A549 (cell line): ENCODE results near the gene MSANTD1. TPM values are rescaled to one million over a fixed set of nuclear protein-coding genes. Genes with fewer than 3 reads are reported as not detected.

Experiments used
- ATAC-seq, 2 experiments: fragments of 200-7000 bp in 1 of 2; fragments of >200 bp in 1 of 2; cut with Nextera tagmentation in 1 of 2; cut with Tn5 transposase in 1 of 2; 3 replicates each; pipeline versions ENCODE4 v1.8.0 to v1.9.1; 2018 to 2020; ENCODE audit warnings: mild to moderate bottlenecking in 1 of 2, moderate library complexity in 1 of 2
- CTCF ChIA-PET: fragments of 300-600 bp; sonication (Branson Sonifier 250); formaldehyde crosslinking; extraction: SDS; loops from one replicate; lab custom pipeline; 2021; ENCODE audit warnings: antibody characterized with exemption, inconsistent platforms; lab: Yijun Ruan, JAX
- POLR2A ChIA-PET: fragments of 350-600 bp; formaldehyde crosslinking; extraction: SDS; loops from one replicate; lab custom pipeline; 2021; ENCODE audit warnings: antibody characterized with exemption, inconsistent platforms; lab: Yijun Ruan, JAX
- DNase-seq, 2 experiments: peaks; one replicate each; pipeline versions ENCODE4 v3.0.0 to v3.0.0-alpha.2; 2011 to 2016; ENCODE audit warnings: low read depth in 1 of 2, low spot score in 1 of 2
- FAIRE-seq: peaks from 2 replicates; lab custom pipeline; 2011; peaks lifted over from hg19 to GRCh38; lab: Jason Lieb, UNC
- H3K27ac ChIP-seq, 2 experiments: fragments of >200 bp; sonication (Bioruptor Twin); formaldehyde crosslinking; 3 replicates each; pipeline ENCODE4 v1.5.1; 2016 to 2017
- H3K4me1 ChIP-seq: fragments of >200 bp; sonication (Bioruptor Twin); formaldehyde crosslinking; 3 replicates; pipeline ENCODE4 v1.6.1; 2016
- H3K4me2 ChIP-seq: fragments of >200 bp; sonication (Bioruptor Twin); formaldehyde crosslinking; 3 replicates; pipeline ENCODE4 v1.6.1; 2016
- H3K4me3 ChIP-seq: fragments of >200 bp; sonication (Bioruptor Twin); formaldehyde crosslinking; 3 replicates; pipeline ENCODE4 v1.5.1; 2016
- H3K9me3 ChIP-seq: fragments of >200 bp; sonication (Bioruptor Twin); formaldehyde crosslinking; 3 replicates; pipeline ENCODE4 v1.6.1; 2016
- CBX8 ChIP-seq: fragments of 200-600 bp; sonication (generic); IDR thresholded peaks from 2 replicates; pipeline ENCODE4 v1.6.1; 2016
- CHD4 ChIP-seq: fragments of 200-600 bp; sonication (generic); IDR thresholded peaks from 2 replicates; pipeline ENCODE4 v1.6.1; 2016; ENCODE audit warnings: antibody characterized with exemption, mild to moderate bottlenecking, borderline replicate concordance
- EHF ChIP-seq: fragments of 250-450 bp; sonication (Bioruptor Pico); IDR thresholded peaks from 2 replicates; pipeline ENCODE4 v1.5.0; 2020; ENCODE audit warnings: mild to moderate bottlenecking
- EHMT2 ChIP-seq: fragments of 200-600 bp; sonication (generic); IDR thresholded peaks from 2 replicates; pipeline ENCODE4 v1.6.1; 2016; ENCODE audit warnings: antibody characterized with exemption, low read depth, mild to moderate bottlenecking, moderate library complexity
- ELK1 ChIP-seq: fragments of 150-350 bp; IDR thresholded peaks from 2 replicates; pipeline ENCODE4 v1.6.1; 2014; ENCODE audit warnings: low read depth, mild to moderate bottlenecking, low read length
- FOSB ChIP-seq: fragments of 250-450 bp; sonication (Bioruptor Pico); IDR thresholded peaks from 2 replicates; pipeline ENCODE4 v1.5.0; 2020; ENCODE audit warnings: mild to moderate bottlenecking, moderate library complexity
- HEYL ChIP-seq: fragments of 250-450 bp; sonication (Bioruptor Pico); IDR thresholded peaks from 2 replicates; pipeline ENCODE4 v1.8.0; 2021; ENCODE audit warnings: mild to moderate bottlenecking, moderate library complexity
- HMGXB4 ChIP-seq: fragments of 250-450 bp; sonication (Bioruptor Pico); IDR thresholded peaks from 2 replicates; pipeline ENCODE4 v1.5.0; 2021; ENCODE audit warnings: mild to moderate bottlenecking, moderate library complexity, borderline replicate concordance
- JUN ChIP-seq, 2 experiments: fragments of >200 bp; sonication (Bioruptor Twin); formaldehyde crosslinking; IDR thresholded peaks; 2 replicates in 1 of 2; 3 replicates in 1 of 2; pipeline ENCODE4 v1.6.1; 2016 to 2017
- MAFK ChIP-seq: fragments of 450-650 bp; IDR thresholded peaks from 2 replicates; pipeline ENCODE4 v1.6.1; 2014; ENCODE audit not compliant: partially characterized antibody
- MYC ChIP-seq: IDR thresholded peaks from 2 replicates; pipeline ENCODE4 v1.6.1; 2012; ENCODE audit warnings: mild to moderate bottlenecking, inconsistent platforms, low read length, improper control_type of control experiment, borderline replicate concordance
- PBX3 ChIP-seq: IDR thresholded peaks from 2 replicates; pipeline ENCODE4 v1.6.1; 2012
- POLR2A ChIP-seq: IDR thresholded peaks from 2 replicates; pipeline ENCODE4 v1.6.1; 2012; ENCODE audit warnings: mild to moderate bottlenecking, low read length
- POLR2AphosphoS2 ChIP-seq: conservative IDR thresholded peaks from 2 replicates; pipeline ENCODE4 v1.6.1; 2012; ENCODE audit warnings: low read length, improper control_type of control experiment, inconsistent platforms
- RAD21 ChIP-seq, 2 experiments: fragments of >200 bp in 1 of 2; sonication (Bioruptor Twin) in 1 of 2; formaldehyde crosslinking in 1 of 2; IDR thresholded peaks in 1 of 2; conservative IDR thresholded peaks in 1 of 2; 2 replicates in 1 of 2; 3 replicates in 1 of 2; pipeline ENCODE4 v1.6.1; 2012 to 2018; ENCODE audit warnings: inconsistent platforms in 1 of 2
- RARB ChIP-seq: fragments of 250-450 bp; sonication (Bioruptor Pico); IDR thresholded peaks from 2 replicates; pipeline ENCODE4 v1.8.0; 2021; ENCODE audit warnings: mild to moderate bottlenecking, moderate library complexity
- RCOR1 ChIP-seq: fragments of 150-350 bp; IDR thresholded peaks from 2 replicates; pipeline ENCODE4 v1.6.1; 2014; ENCODE audit warnings: antibody characterized with exemption, low read length, low read depth
- RFX5 ChIP-seq: fragments of 450-650 bp; IDR thresholded peaks from 2 replicates; pipeline ENCODE4 v1.7.1; 2014; ENCODE audit warnings: antibody characterized with exemption, mild to moderate bottlenecking, moderate library complexity
- SMC3 ChIP-seq: fragments of >200 bp; sonication (Bioruptor Twin); formaldehyde crosslinking; IDR thresholded peaks from 3 replicates; pipeline ENCODE4 v1.6.1; 2018; ENCODE audit warnings: inconsistent platforms
- TFCP2L1 ChIP-seq: fragments of 250-450 bp; sonication (Bioruptor Pico); IDR thresholded peaks from 2 replicates; pipeline ENCODE4 v1.5.0; 2021; ENCODE audit warnings: mild to moderate bottlenecking
- TP53 ChIP-seq: fragments of 250-450 bp; sonication (Bioruptor Pico); IDR thresholded peaks from 2 replicates; pipeline ENCODE4 v1.5.0; 2021; ENCODE audit warnings: mild to moderate bottlenecking, moderate library complexity
- ZC3H11A ChIP-seq: fragments of 450-650 bp; IDR thresholded peaks from 2 replicates; pipeline ENCODE4 v1.6.1; 2014; ENCODE audit warnings: antibody characterized with exemption, mild to moderate bottlenecking
- ZNF302 ChIP-seq: fragments of 250-450 bp; sonication (Bioruptor Pico); IDR thresholded peaks from 2 replicates; pipeline ENCODE4 v1.9.0; 2021; ENCODE audit warnings: inconsistent platforms, mild to moderate bottlenecking, moderate library complexity
- WGBS: methylation state at CpG from one replicate; pipeline ENCODE4 v1.1.6; 2017; ENCODE audit errors: missing lambda C conversion rate; 5-methylcytosine and 5-hydroxymethylcytosine counted together
- polyA minus RNA-seq: library from RNA; depleted of rRNA, polyadenylated mRNA; stranded (reverse); fragments of >200 nt; gene quantifications from 2 replicates; pipeline ENCODE4 v1.2.3, GENCODE V29; 2011; rRNA and poly(A)+ RNA removed
- polyA plus RNA-seq, 4 experiments: library from polyadenylated mRNA; depleted of rRNA in 3 of 4; stranded (reverse); fragments of >200 nt; fragmentation: RNase III in 1 of 4; extraction: RNeasy Plus Mini Kit Qiagen cat#74134 plus additional on column Dnase treatment in 1 of 4; gene quantifications; 2 replicates in 3 of 4; 3 replicates in 1 of 4; pipeline ENCODE4 v1.2.3, GENCODE V29; 2011 to 2017

The MSANTD1 gene
- polyA plus RNA-seq (2011; rRNA removed) (0.08 and 0.09 TPM in 2 replicates), polyA plus RNA-seq (2017; fragmentation: RNase III; extraction: RNeasy Plus Mini Kit Qiagen cat#74134 plus additional on column Dnase treatment) (0.12 to 0.21 TPM (median 0.17 TPM) in 3 replicates), polyA minus RNA-seq (0.12 and 0.34 TPM in 2 replicates)
- polyA plus RNA-seq (2012; cell fraction: cytosol; rRNA removed) = 0.09 and 0.17 TPM in 2 replicates
- polyA plus RNA-seq (2012; cell fraction: nucleus; rRNA removed) = 1.1 and 1.6 TPM in 2 replicates

GRCh38 chr4:3248811-3249661 is at the start of gene MSANTD1:
Gene MSANTD1, plus strand, starts transcription at chr4:3249159. Its CDS starts 64 bp downstream, at chr4:3249223.
- no peak for TF ChIP-seq PBX3
- TF ChIP-seq RFX5 = no peak
- TF ChIP-seq SMC3 = no peak
- TF ChIP-seq POLR2AphosphoS2 = no peak
- Histone ChIP-seq H3K4me1 (no peaks in the 10 kb centered on the region), H3K9me3 (no peaks in the 10 kb centered on the region), H3K27ac (no peak within 1 kb of the TSS), H3K4me3 (no peak within 1 kb of the TSS), H3K4me2 (no peak within 1 kb of the TSS)
- WGBS = 92% methylated on average over 41 of the region's 72 CpGs
- CTCF ChIA-PET = interaction anchor here (0.7 to 1.1 kb wide), 5 partner anchors 23 to 231 kb away, joined by 3 read pairs; no protein-coding TSS in a partner anchor
- ATAC-seq (no peak), FAIRE-seq (no peak), DNase-seq (no peak)
- POLR2A ChIA-PET = no interaction called here

GRCh38 chr4:3199653-3200422 is 49.1 kb upstream of the MSANTD1 start:
- ATAC-seq (no peak), FAIRE-seq (no peak), DNase-seq (no peak)
- WGBS = 91% methylated on average over 17 of the region's 17 CpGs
- CTCF ChIA-PET = interaction anchor here (0.8 to 1.7 kb wide), 4 partner anchors 9 to 243 kb away, joined by 3 to 4 read pairs (median 4); no protein-coding TSS in a partner anchor
- Histone ChIP-seq H3K4me2 (no peak overlapping the region), H3K4me1 (no peaks in the 10 kb centered on the region), H3K27ac (no peak overlapping the region), H3K9me3 (no peaks in the 10 kb centered on the region), H3K4me3 (no peak overlapping the region)
- POLR2A ChIA-PET = no interaction called here
- TF ChIP-seq HMGXB4 (CRISPR knock-in tag) (no peak), FOSB (no peak), CBX8 (no peak), CHD4 (no peak), MAFK (no peak), ZC3H11A (no peak), EHF (CRISPR knock-in tag) (no peak), EHMT2 (no peak), HEYL (no peak), ELK1 (no peak), POLR2A (no peak), RAD21 (conservative IDR thresholded peaks at IDR 0.05 in 1 of 2, IDR thresholded peaks at IDR 0.05 in 1 of 2) (no peak), RARB (CRISPR knock-in tag) (no peak), TP53 (CRISPR knock-in tag) (no peak), ZNF302 (no peak), TFCP2L1 (CRISPR knock-in tag) (no peak), RCOR1 (no peak), JUN (IDR thresholded peaks at IDR 0.05) (no peak), MYC (no peak), SMC3 (no peak)
